K562 (cell line): ENCODE data around the gene GYPA. TPM values are rescaled to one million over a fixed set of nuclear protein-coding genes. Genes with fewer than 3 reads are reported as not detected.

Experiments
- ATAC-seq: fragments of 200-7000 bp; cut with Tn5 transposase; 3 replicates; pipeline ENCODE4 v1.9.1; 2020; ENCODE audit warnings: moderate library complexity
- BruUV-seq: library from RNA; stranded (reverse); fragments of 400-500 nt; replicated peaks from 2 replicates; lab custom pipeline; 2021; lab: Mats Ljungman, UMichigan
- CTCF ChIA-PET: fragments of 300-600 bp; formaldehyde crosslinking; extraction: SDS; loops from one replicate; lab custom pipeline; 2021; ENCODE audit warnings: low intra/inter-chr PET ratio; lab: Yijun Ruan, JAX
- POLR2A ChIA-PET: fragments of 300-600, 350-650 bp; sonication (Branson Sonifier 250); formaldehyde crosslinking; extraction: SDS; loops from one replicate; lab custom pipeline; 2021; ENCODE audit warnings: antibody characterized with exemption, inconsistent platforms; lab: Yijun Ruan, JAX
- DNase-seq, 4 experiments: peaks; one replicate each; pipeline versions ENCODE4 v3.0.0 to v3.0.0-alpha.2; 2011 to 2018; ENCODE audit warnings: low spot score in 3 of 4, mixed read lengths in 3 of 4; ENCODE audit errors: extremely low read depth in 1 of 4
- FAIRE-seq: peaks from 2 replicates; lab custom pipeline; 2011; peaks lifted over from hg19 to GRCh38; lab: Jason Lieb, UNC
- H2AFZ ChIP-seq: 2 replicates; pipeline ENCODE4 v1.6.0; 2011; ENCODE audit warnings: low read depth, low read length, control low read depth, inconsistent platforms
- H3K27ac ChIP-seq: fragments of 200-600 bp; 3 replicates; pipeline ENCODE4 v1.8.0; 2011; ENCODE audit warnings: low read depth, mild to moderate bottlenecking, control low read depth, inconsistent platforms, low read length, moderate library complexity, mixed read lengths; ENCODE audit errors: extremely low read depth
- H3K27me3 ChIP-seq, 2 experiments: fragments of 300-600 bp in 1 of 2; 2 replicates in 1 of 2; 3 replicates in 1 of 2; pipeline versions ENCODE4 v1.6.0 to v1.8.0; 2011; ENCODE audit warnings: inconsistent platforms in 2 of 2, low read length in 2 of 2, mild to moderate bottlenecking in 1 of 2, mixed read lengths in 1 of 2, moderate library complexity in 1 of 2; ENCODE audit not compliant: control insufficient read depth in 2 of 2, insufficient read depth in 2 of 2
- H3K36me3 ChIP-seq: fragments of 300-600 bp; 3 replicates; pipeline ENCODE4 v1.8.0; 2011; ENCODE audit warnings: mild to moderate bottlenecking, low read length, inconsistent platforms; ENCODE audit not compliant: control insufficient read depth, insufficient read depth
- H3K4me1 ChIP-seq, 2 experiments: fragments of 200-600 bp in 1 of 2; replicated peaks in 1 of 2; 2 replicates in 1 of 2; 3 replicates in 1 of 2; pipeline versions ENCODE4 v1.5.1 to v1.8.0; 2011; ENCODE audit warnings: inconsistent platforms in 2 of 2, low read length in 2 of 2, mild to moderate bottlenecking in 1 of 2, mixed read lengths in 1 of 2, moderate library complexity in 1 of 2; ENCODE audit not compliant: control insufficient read depth in 2 of 2, insufficient read depth in 2 of 2
- H3K4me2 ChIP-seq: 2 replicates; pipeline ENCODE4 v1.6.1; 2011; ENCODE audit warnings: low read length, control low read depth, inconsistent platforms, mixed read lengths; ENCODE audit not compliant: insufficient read depth
- H3K4me3 ChIP-seq: fragments of 200-600 bp; sonication (generic), shearing (Covaris generic); 2 replicates; pipeline ENCODE4 v1.5.1; 2016; ENCODE audit warnings: control low read depth, inconsistent platforms
- H3K79me2 ChIP-seq: fragments of 200-600 bp; 3 replicates; pipeline ENCODE4 v1.8.0; 2011; ENCODE audit warnings: low read length, inconsistent platforms; ENCODE audit not compliant: control insufficient read depth, insufficient read depth
- H3K9ac ChIP-seq, 2 experiments: 2 replicates each; pipeline versions ENCODE4 v1.6.0 to v1.6.1; 2011; ENCODE audit warnings: low read depth in 2 of 2, low read length in 2 of 2, control low read depth in 1 of 2, inconsistent platforms in 1 of 2, mild to moderate bottlenecking in 1 of 2, mixed read lengths in 1 of 2; ENCODE audit not compliant: insufficient read depth in 1 of 2
- H3K9me1 ChIP-seq: one replicate; pipeline ENCODE4 v1.6.0; 2011; ENCODE audit warnings: inconsistent platforms, mild to moderate bottlenecking, low read length, moderate library complexity; ENCODE audit not compliant: control insufficient read depth, insufficient read depth
- H3K9me3 ChIP-seq: replicated peaks from 2 replicates; pipeline ENCODE4 v1.5.1; 2011; ENCODE audit warnings: low read depth, low read length, inconsistent platforms; ENCODE audit not compliant: control insufficient read depth, insufficient read depth
- H4K20me1 ChIP-seq: replicated peaks from 2 replicates; pipeline ENCODE4 v1.6.1; 2011; ENCODE audit warnings: low read length, inconsistent platforms, mixed read lengths; ENCODE audit not compliant: control insufficient read depth, insufficient read depth
- EGR1 ChIP-seq: fragments of 450-650 bp; conservative IDR thresholded peaks from 2 replicates; pipeline ENCODE4 v1.6.1; 2017; ENCODE audit warnings: mild to moderate bottlenecking
- KLF13 ChIP-seq: fragments of 450-650 bp; IDR thresholded peaks from 2 replicates; pipeline ENCODE4 v1.6.1; 2016; ENCODE audit warnings: missing genetic modification characterization, low read depth, mild to moderate bottlenecking, missing compliant biosample characterization, moderate library complexity, borderline replicate concordance
- NR2F6 ChIP-seq: fragments of 450-650 bp; formaldehyde crosslinking; IDR thresholded peaks from 2 replicates; pipeline ENCODE4 v1.4.0; 2020; ENCODE audit warnings: mild to moderate bottlenecking
- PTBP1 ChIP-seq: fragments of 200-400 bp; formaldehyde crosslinking; IDR thresholded peaks from 2 replicates; pipeline ENCODE4 v1.6.1; 2017; ENCODE audit warnings: low read depth, low read length
- RUNX1 ChIP-seq: sonication (generic); IDR thresholded peaks from 2 replicates; pipeline ENCODE4 v1.6.1; 2016; ENCODE audit warnings: antibody characterized with exemption, low read depth
- TAL1 ChIP-seq: fragments of 450-650 bp; IDR thresholded peaks from 2 replicates; pipeline ENCODE4 v1.6.1; 2016; ENCODE audit warnings: mild to moderate bottlenecking
- TCF7 ChIP-seq: sonication (generic); IDR thresholded peaks from 2 replicates; pipeline ENCODE4 v1.6.1; 2016; ENCODE audit warnings: antibody characterized with exemption, borderline replicate concordance
- ZNF282 ChIP-seq: sonication (generic); formaldehyde crosslinking; IDR thresholded peaks from 2 replicates; pipeline ENCODE4 v1.8.1; 2023; ENCODE audit warnings: missing genetic modification reagents
- ZNF316 ChIP-seq: fragments of 450-650 bp; IDR thresholded peaks from 2 replicates; pipeline ENCODE4 v1.6.1; 2016
- ZNF57 ChIP-seq: fragments of 450-650 bp; formaldehyde crosslinking; IDR thresholded peaks from 2 replicates; pipeline ENCODE4 v1.4.0; 2020; ENCODE audit warnings: mild to moderate bottlenecking, moderate library complexity
- ZNF77 ChIP-seq: fragments of 250-450 bp; sonication (Bioruptor Pico); IDR thresholded peaks from 2 replicates; pipeline ENCODE4 v1.5.0; 2020
- WGBS: fragments of 100-300 bp; shearing (Covaris generic); methylation state at CpG from one replicate; pipeline ENCODE4 v1.1.6; 2016; ENCODE audit warnings: low coverage, mixed read lengths; ENCODE audit not compliant: insufficient coverage; ENCODE audit errors: missing lambda C conversion rate; 5-methylcytosine and 5-hydroxymethylcytosine counted together
- in situ Hi-C: fragments of 300-500 bp; cut with MboI; formaldehyde crosslinking; loops from 4 replicates; pipeline ENCODE4 v1.15.0; 2018; ENCODE audit warnings: inconsistent platforms, mixed read lengths
- intact Hi-C: fragments of 100-400 bp; cut with micrococcal nuclease; formaldehyde crosslinking; loops from 2 replicates; pipeline ENCODE4 v1.14.2; 2022
- polyA plus RNA-seq, 8 experiments: library from polyadenylated mRNA; depleted of rRNA in 4 of 8; stranded (reverse) in 5 of 8; unstranded in 3 of 8; fragments of >200 nt; fragmentation: Nextera tagmentation in 2 of 8; fragmentation: Illumina TruSeq in 1 of 8; extraction: Ambion mirVana in 2 of 8; extraction: Trizol in 1 of 8; gene quantifications; 2 replicates each; pipeline versions ENCODE4 v1.2.1 to v1.2.3, GENCODE V29; 2011 to 2014; ENCODE audit warnings: inconsistent platforms in 1 of 8, missing spikeins in 1 of 8
- total RNA-seq, 7 experiments: library from RNA; depleted of rRNA in 6 of 7; stranded (reverse); fragments of >200 nt in 6 of 7; fragmentation: Illumina TruSeq in 2 of 7; extraction: Trizol in 2 of 7; gene quantifications; 2 replicates each; pipeline versions ENCODE4 v1.2.1 to v1.2.3, GENCODE V29; 2011 to 2021; ENCODE audit warnings: low replicate concordance in 1 of 7
- TF ChIP-seq, protein P1 (sequence below), 3 experiments: fragments of 200-800 bp in 1 of 3; fragments of 250-450 bp in 1 of 3; fragments of 450-650 bp in 1 of 3; sonication (Bioruptor Pico) in 1 of 3; sonication (Bioruptor generic) in 1 of 3; formaldehyde crosslinking in 1 of 3; IDR thresholded peaks; 2 replicates each; pipeline versions ENCODE4 v1.6.1 to v1.8.0; 2016 to 2022; ENCODE audit warnings: mild to moderate bottlenecking in 2 of 3, missing genetic modification characterization in 2 of 3, missing compliant biosample characterization in 1 of 3, moderate library complexity in 1 of 3
- TF ChIP-seq, protein P2 (sequence below), 2 experiments: IDR thresholded peaks; 2 replicates each; pipeline ENCODE4 v1.6.1; 2012; ENCODE audit warnings: improper control_type of control experiment in 2 of 2, low read depth in 2 of 2, low read length in 2 of 2, borderline replicate concordance in 1 of 2
- TF ChIP-seq, protein P3 (sequence below), 2 experiments: IDR thresholded peaks; 2 replicates each; pipeline ENCODE4 v1.6.1; 2011; ENCODE audit warnings: borderline replicate concordance in 1 of 2, control low read depth in 1 of 2, low read depth in 1 of 2, low read length in 1 of 2, mild to moderate bottlenecking in 1 of 2, mixed read lengths in 1 of 2, moderate library complexity in 1 of 2; ENCODE audit not compliant: insufficient read depth in 1 of 2, insufficient read length in 1 of 2, poor library complexity in 1 of 2, severe bottlenecking in 1 of 2; ENCODE audit errors: extremely low read depth in 1 of 2

Gene GYPA
- total and polyA plus RNA-seq, 9 of the 15 experiments (the other 6 are each of a cell fraction or from before 2014, with no cell fraction given), result 35.3 to 278 (median 122) TPM

DNA sequence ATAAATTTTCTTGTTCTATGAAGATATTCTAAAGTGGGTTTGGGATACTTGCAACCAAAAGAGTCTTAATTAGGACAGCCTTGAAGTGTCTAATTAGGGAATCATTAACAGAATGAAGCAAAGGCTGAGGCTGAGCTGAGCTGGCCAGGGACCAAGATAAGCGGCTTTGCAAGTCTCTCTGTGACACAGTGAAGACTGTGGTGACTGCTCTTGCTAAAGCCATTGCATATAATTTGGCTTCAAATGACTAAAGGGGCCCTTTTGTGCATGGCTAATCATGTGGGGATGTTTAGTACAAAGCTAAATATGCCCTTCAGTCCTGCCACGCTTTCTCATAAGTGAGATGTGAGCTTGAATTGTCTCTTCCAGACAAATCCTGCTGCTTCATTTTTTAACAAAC lies 31.2 kb upstream of the GYPA start (continued):
- TF ChIP-seq TAL1 (no peak), ZNF57 (CRISPR knock-in tag) (no peak)

DNA sequence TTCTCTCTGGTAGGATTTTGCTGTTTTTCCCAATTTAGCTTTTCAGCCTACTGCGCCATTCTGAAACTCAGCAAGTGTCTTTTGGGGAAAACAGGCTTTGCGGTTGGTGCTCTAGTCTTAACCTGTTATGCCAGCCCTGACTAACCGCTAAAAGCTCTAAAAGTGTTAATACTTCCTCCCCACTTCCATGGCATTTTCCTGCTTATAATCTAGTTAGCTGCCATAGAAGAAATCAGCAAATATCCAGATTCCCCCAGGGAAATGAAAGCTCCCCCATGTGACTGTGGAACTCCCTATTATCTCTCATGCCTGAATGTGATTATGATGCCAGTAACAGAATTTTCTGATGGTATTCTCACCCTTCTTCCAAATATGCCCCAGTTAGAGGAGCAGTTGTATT lies 28.7 kb upstream of the GYPA start:
- H3K4me2 ChIP-seq, result no peak overlapping the region
- H3K4me3 ChIP-seq, result no peak overlapping the region
- H3K36me3 ChIP-seq, result no peaks in the 10 kb centered on the region
- H3K27me3 ChIP-seq, result no peaks in the 10 kb centered on the region
- ATAC-seq (no peak), FAIRE-seq (no peak), DNase-seq (no peak)
- H3K9me1 ChIP-seq, result no peaks in the 10 kb centered on the region
- no peak overlapping the region for H3K9ac ChIP-seq
- no peak overlapping the region for H2AFZ ChIP-seq
- 11% methylated on average over 3 of the region's 3 CpGs for WGBS
- intact Hi-C loops, result no loop called here
- CTCF ChIA-PET, result no interaction called here
- no peaks in the 10 kb centered on the region for H3K79me2 ChIP-seq
- POLR2A ChIA-PET, result interaction anchor here (0.6 kb wide), 1 partner anchor 23 kb away, joined by 3 read pairs; no protein-coding TSS in a partner anchor
- no peak overlapping the region for H3K27ac ChIP-seq
- H4K20me1 ChIP-seq, result no peaks in the 10 kb centered on the region
- no peaks in the 10 kb centered on the region; a peak in 1 of 5 replicates for H3K4me1 ChIP-seq
- in situ Hi-C loops, result loop anchor here (25.0 kb wide), 1 partner anchor 893 kb away; no protein-coding TSS in a partner anchor
- BruUV-seq, result no TSS peak
- no peaks in the 10 kb centered on the region for H3K9me3 ChIP-seq
- no peak for TF ChIP-seq ZNF316
- TF ChIP-seq, protein P1, sequence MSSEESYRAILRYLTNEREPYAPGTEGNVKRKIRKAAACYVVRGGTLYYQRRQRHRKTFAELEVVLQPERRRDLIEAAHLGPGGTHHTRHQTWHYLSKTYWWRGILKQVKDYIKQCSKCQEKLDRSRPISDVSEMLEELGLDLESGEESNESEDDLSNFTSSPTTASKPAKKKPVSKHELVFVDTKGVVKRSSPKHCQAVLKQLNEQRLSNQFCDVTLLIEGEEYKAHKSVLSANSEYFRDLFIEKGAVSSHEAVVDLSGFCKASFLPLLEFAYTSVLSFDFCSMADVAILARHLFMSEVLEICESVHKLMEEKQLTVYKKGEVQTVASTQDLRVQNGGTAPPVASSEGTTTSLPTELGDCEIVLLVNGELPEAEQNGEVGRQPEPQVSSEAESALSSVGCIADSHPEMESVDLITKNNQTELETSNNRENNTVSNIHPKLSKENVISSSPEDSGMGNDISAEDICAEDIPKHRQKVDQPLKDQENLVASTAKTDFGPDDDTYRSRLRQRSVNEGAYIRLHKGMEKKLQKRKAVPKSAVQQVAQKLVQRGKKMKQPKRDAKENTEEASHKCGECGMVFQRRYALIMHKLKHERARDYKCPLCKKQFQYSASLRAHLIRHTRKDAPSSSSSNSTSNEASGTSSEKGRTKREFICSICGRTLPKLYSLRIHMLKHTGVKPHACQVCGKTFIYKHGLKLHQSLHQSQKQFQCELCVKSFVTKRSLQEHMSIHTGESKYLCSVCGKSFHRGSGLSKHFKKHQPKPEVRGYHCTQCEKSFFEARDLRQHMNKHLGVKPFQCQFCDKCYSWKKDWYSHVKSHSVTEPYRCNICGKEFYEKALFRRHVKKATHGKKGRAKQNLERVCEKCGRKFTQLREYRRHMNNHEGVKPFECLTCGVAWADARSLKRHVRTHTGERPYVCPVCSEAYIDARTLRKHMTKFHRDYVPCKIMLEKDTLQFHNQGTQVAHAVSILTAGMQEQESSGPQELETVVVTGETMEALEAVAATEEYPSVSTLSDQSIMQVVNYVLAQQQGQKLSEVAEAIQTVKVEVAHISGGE (CRISPR knock-in tag; IDR thresholded peaks at IDR 0.05), result no peak
- TF ChIP-seq EGR1, result no peak
- no peak for TF ChIP-seq RUNX1
- TF ChIP-seq, protein P2, sequence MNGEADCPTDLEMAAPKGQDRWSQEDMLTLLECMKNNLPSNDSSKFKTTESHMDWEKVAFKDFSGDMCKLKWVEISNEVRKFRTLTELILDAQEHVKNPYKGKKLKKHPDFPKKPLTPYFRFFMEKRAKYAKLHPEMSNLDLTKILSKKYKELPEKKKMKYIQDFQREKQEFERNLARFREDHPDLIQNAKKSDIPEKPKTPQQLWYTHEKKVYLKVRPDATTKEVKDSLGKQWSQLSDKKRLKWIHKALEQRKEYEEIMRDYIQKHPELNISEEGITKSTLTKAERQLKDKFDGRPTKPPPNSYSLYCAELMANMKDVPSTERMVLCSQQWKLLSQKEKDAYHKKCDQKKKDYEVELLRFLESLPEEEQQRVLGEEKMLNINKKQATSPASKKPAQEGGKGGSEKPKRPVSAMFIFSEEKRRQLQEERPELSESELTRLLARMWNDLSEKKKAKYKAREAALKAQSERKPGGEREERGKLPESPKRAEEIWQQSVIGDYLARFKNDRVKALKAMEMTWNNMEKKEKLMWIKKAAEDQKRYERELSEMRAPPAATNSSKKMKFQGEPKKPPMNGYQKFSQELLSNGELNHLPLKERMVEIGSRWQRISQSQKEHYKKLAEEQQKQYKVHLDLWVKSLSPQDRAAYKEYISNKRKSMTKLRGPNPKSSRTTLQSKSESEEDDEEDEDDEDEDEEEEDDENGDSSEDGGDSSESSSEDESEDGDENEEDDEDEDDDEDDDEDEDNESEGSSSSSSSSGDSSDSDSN (IDR thresholded peaks at IDR 0.05; ENCODE audit: borderline replicate concordance in 1 of 2, low read depth in 2 of 2, low read length in 2 of 2), result no peak
- TF ChIP-seq NR2F6 (CRISPR knock-in tag), result no peak
- no peak for TF ChIP-seq PTBP1
- TF ChIP-seq ZNF77 (CRISPR knock-in tag), result no peak
- TF ChIP-seq, protein P3, sequence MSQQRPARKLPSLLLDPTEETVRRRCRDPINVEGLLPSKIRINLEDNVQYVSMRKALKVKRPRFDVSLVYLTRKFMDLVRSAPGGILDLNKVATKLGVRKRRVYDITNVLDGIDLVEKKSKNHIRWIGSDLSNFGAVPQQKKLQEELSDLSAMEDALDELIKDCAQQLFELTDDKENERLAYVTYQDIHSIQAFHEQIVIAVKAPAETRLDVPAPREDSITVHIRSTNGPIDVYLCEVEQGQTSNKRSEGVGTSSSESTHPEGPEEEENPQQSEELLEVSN (IDR thresholded peaks at IDR 0.05; ENCODE audit: borderline replicate concordance in 1 of 2, extremely low read depth in 1 of 2, insufficient read depth in 1 of 2, insufficient read length in 1 of 2, low read depth in 1 of 2, low read length in 1 of 2, poor library complexity in 1 of 2, severe bottlenecking in 1 of 2), result no peak
- no peak for TF ChIP-seq ZNF282 (CRISPR knock-in tag)
- no peak for TF ChIP-seq TCF7
- TF ChIP-seq KLF13 (tag), result no peak
